NCI-H2227 treated with DMSO at 0.1 percent for 48 hours (cell line): ENCODE measurements around the gene WSCD2.
A peak's percentile ranks its signal among the peaks of the same experiment; 100 is the strongest.

Experiments used
- DNase-seq: peaks from one replicate; lab custom pipeline; 2025; lab: John Stamatoyannopoulos, UW

The WSCD2 gene

GRCh38 chr12:108236366-108236765, 107.3 kb downstream of the WSCD2 start:
- DNase-seq: no peak

- DNase-seq: no peak
These were observed 108.2 kb downstream of the WSCD2 start for GRCh38 chr12:108237272-108237671.

DNA sequence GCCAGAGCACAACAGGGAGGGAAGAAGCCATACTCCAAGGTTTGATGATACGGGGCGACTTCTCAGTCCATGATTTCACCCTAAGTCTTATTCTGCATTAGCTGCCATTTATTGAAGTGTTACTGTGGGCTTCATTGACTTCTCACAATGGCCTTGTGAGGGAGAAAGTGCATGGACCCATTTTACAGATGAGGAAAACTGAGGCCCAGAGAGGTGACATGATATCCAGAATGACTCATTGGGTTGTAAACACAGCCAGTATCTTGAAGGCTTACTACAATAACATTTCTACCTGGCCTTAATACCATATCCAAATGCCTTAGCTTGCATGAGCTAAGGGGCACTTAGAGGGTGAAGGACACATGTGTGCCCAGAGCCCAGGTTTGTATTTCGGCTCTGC, 109.4 kb downstream of the WSCD2 start:
- no peak for DNase-seq

- DNase-seq: no peak
These were observed 110.3 kb downstream of the WSCD2 start for GRCh38 chr12:108239378-108239777.

DNA sequence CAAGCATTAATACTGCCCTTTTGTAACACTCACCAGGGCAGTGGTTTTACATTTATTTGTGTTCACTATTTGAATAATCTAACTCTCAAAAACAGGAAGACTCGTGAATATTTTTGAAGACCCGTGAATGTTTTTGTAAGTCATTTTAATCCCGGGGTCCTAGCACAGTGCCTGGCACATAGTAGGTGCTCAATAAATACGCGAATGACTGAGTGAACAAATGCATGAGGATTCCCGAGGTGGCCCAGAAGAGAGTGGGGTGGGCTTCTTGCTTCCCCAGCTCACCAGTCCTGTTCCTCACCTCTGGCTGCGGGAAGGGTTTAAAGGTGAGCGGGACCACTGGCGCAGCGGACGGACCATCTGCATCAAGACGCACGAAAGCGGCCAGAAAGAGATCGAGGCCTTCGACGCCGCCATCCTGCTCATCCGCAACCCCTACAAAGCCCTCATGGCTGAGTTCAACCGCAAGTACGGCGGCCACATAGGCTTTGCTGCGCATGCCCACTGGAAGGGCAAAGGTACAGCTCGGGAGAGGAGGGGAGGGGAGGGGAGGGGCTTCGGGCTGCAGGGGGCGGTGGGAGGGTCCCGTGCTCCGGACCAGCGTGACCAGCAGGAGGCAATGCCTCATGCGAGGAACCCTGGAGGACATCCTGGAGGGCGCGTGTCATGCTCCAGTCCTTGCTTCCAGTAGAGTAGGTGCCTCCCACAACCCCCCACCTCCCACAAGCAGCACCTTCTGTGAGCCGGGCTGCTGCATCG, 111.1 kb downstream of the WSCD2 start:
- no peak for DNase-seq

DNA sequence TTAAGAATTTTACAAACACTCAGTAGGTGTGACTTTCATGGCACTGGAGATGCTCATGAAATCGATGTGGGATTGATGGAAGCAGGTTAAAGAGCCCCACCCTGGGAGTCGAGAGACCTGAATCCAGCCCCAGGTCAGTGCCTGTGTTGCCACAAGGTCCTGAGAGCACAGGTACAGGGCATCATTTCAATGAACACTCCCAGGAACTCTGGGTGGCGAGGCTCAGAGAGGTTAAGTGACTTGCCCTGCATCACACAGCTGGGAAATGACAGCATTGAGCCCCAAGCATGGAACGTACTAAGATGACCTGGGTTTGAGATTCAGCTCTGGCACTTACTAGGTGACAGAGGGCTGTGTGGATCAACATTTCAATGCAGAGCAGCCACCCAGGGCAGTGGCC, 111.8 kb downstream of the WSCD2 start:
- DNase-seq: no peak

GRCh38 chr12:108241986-108242703, 113.1 kb downstream of the WSCD2 start:
- no peak for DNase-seq

- DNase-seq: no peak
These were observed 118.0 kb downstream of the WSCD2 start for GRCh38 chr12:108247130-108247529.

DNA sequence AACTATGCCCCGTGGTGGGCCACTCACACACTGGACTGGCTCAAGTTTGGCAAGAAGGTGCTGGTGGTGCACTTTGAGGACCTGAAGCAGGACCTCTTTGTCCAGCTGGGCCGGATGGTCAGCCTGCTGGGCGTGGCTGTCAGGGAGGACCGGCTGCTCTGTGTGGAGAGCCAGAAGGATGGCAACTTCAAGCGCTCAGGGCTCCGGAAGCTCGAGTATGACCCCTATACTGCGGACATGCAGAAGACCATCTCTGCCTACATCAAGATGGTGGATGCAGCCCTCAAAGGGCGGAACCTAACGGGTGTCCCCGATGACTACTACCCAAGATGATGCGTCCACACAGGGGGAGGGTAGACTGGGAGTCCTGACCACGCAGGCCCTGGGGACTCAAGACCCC, 118.9 kb downstream of the WSCD2 start:
- DNase-seq: no peak

DNA sequence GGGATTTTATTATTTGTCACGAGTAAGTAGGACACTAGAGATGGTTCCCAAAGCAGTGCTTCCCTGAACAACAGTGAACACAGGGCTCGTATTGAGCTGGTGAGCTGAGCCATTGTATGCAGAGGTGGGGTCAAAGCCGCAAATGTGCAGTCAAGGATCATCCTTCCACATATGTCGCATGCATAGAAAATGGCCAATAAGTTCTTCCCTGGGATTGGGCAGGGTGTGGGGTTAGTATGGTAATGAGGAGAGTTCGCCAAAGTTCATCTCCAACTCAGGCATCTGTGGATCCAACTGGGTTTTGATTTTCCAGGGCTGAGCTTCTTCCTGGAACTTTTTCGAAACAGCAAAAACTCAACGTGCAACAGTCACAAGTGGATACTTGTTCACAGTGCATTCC, 123.4 kb downstream of the WSCD2 start:
- DNase-seq: no peak

DNA sequence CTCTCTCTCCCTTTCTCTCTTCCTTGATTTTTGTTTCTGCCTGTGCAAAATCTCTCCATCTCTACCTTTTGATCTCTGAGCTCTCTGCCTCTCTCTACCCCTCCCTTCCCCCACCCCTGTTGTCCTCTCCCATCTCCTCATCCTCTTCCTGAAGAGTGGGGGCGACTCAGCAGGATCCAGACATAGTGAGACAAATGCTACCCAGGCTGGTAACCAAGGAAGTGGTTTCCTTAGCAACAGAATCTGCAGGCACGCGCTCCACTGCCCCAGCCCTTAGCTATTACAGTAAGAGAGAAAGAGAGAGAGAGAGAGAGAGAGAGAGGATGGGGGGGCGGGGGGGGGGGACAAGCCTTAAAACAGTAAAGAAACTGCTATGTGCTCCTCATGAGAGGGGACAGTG, 124.5 kb downstream of the WSCD2 start:
- peak; percentile 69 for DNase-seq

GRCh38 chr12:108254030-108254429, 124.9 kb downstream of the WSCD2 start:
- no peak for DNase-seq

DNA sequence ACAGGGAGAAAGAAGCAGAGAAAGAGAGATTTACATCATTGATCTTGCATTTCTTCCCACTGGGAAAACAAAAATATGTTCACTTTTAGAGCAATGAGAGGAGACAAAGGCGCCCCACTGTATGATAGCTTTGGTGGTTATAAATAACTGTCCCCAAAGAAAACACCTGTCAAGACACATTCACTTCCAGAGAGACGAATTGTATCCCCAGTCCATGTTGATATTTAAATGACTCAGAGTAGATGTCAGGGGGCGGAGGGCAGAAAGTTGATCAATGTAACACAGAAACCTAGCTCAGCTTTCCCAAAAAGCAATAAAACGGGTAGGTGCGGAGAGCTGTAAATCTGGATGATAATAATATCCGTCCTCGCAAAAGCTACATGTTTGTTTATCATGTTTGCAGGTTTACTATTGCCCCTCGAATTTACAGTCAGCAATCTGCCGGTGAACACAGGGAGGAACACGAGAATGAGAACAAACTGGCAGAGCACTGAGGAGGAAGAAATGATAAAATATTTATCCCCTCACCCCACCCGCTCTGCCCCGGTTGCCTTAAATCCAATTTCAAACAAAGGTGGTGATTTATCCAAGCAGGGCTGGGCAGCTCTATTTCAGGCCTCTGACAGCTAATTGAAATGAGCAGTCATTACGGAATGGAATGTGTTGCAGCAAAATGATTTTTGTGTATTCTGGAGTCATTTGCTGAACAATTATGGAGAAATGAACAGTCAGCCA, 125.6 kb downstream of the WSCD2 start:
- DNase-seq: peak; percentile 22

DNA sequence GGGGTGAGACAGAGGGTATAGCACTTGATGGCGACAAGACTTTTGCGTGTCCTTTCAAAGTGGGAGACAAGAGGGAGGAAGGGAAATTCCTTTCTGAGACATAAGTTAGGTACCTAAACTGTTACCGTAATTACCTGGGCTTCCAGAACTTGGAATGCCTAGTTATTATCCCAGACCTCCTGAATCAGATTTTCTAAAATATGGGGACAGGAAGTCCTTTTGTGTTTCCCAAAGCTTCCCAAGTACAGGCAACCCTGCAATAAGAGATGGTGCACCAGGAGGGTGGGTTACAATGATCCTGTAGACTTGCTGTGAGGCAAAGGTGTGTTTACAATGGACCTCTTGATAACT, 126.1 kb downstream of the WSCD2 start:
- no peak for DNase-seq

- DNase-seq: no peak
These were observed 127.9 kb downstream of the WSCD2 start for GRCh38 chr12:108257004-108257403.

DNA sequence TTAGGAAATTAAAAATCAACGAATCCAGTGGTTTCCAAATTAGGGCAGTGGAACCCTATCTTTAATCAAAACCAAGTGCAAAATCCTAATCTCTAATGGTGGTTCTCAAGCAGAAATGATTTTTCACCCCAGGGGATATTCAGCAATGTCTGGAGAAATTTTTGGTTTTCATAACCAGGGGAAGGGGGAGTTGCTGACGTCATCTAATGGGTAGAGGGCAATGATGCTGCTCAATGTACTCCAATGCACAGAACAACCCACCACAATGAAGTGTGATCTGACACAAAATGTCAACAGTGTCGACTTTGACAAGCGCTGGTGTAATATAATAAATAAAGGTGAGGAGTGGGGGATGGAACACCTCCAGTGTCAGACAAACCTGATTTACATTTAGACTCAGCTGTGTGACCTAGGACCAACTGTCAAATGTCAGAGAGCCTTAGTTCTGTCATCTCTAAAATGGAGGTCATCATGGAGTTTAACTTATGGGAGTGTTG, 128.6 kb downstream of the WSCD2 start:
- DNase-seq: no peak

- DNase-seq: no peak
These were observed 131.0 kb downstream of the WSCD2 start for GRCh38 chr12:108260039-108260438.

GRCh38 chr12:108260969-108261368, 131.9 kb downstream of the WSCD2 start:
- no peak for DNase-seq

DNA sequence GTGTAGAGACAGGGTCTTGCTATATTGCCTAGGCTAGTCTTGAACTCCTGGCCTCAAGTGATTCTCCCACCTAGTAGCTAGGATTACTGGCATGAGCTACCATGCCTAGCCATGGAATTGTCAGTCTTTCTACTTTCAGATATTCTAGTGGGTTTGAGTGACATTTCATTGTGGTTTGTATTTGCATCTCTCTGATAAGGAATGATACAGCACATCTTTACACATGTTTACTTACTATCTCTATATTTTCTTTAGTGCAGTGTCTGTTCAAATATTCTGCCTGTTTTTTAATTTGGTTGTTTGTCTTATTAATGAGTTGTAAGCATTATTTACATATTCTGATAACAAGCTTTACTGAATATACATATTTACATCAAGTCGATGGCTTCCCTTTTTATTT, 136.4 kb downstream of the WSCD2 start:
- DNase-seq: no peak

GRCh38 chr12:108266131-108266530, 137.0 kb downstream of the WSCD2 start:
- DNase-seq: no peak

DNA sequence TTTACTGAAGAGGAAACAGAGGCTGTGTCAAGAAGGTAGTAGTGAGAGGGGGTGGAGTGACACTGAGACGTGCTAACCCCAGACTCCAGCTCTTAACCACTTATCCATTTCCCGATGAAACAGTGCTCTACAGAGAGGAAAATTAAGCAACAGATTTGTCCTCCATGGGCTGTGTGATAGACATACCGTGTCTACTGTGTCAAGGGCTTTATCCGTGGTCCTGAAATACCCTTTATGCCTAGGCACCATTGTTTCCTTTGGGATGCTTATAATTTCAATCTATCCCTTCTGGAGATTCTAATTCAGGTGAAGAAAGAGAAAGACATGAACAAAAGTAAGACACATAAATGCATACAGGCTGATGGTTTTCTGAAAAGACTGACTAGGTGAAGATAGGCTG, 138.4 kb downstream of the WSCD2 start:
- DNase-seq: no peak

- DNase-seq: no peak
These were observed 139.3 kb downstream of the WSCD2 start for GRCh38 chr12:108268397-108268796.

GRCh38 chr12:108269224-108269623, 140.1 kb downstream of the WSCD2 start:
- no peak for DNase-seq
